GM23338 (cell line): Measurements from ENCODE around the gene CTNND2. TPM values are rescaled to one million over a fixed set of nuclear protein-coding genes. Genes with fewer than 3 reads are reported as not detected.

Experiments
- CREB1 ChIP-seq: fragments of 250-450 bp; sonication (Bioruptor Pico); IDR thresholded peaks from 2 replicates; pipeline ENCODE4 v1.5.0; 2020; ENCODE audit warnings: low read depth, mild to moderate bottlenecking, moderate library complexity
- EZH2 ChIP-seq: fragments of 200-600 bp; sonication (generic); IDR thresholded peaks from one replicate; pipeline ENCODE4 v1.8.0; 2017; ENCODE audit warnings: antibody characterized with exemption, mild to moderate bottlenecking, low read depth; ENCODE audit not compliant: unreplicated experiment
- JUNB ChIP-seq: IDR thresholded peaks from one replicate; pipeline ENCODE4 v1.6.1; 2016; ENCODE audit warnings: antibody characterized with exemption; ENCODE audit not compliant: unreplicated experiment
- NANOG ChIP-seq: IDR thresholded peaks from 2 replicates; pipeline ENCODE4 v1.6.1; 2016; ENCODE audit warnings: antibody characterized with exemption, borderline replicate concordance
- POLR2AphosphoS5 ChIP-seq: IDR thresholded peaks from 2 replicates; pipeline ENCODE4 v1.6.1; 2016; ENCODE audit warnings: antibody characterized with exemption, low read depth
- ZNF114 ChIP-seq: fragments of 250-450 bp; sonication (Bioruptor Pico); IDR thresholded peaks from 2 replicates; pipeline ENCODE4 v1.5.0; 2020; ENCODE audit warnings: mild to moderate bottlenecking, moderate library complexity
- polyA plus RNA-seq: library from polyadenylated mRNA; unstranded; fragments of >200 nt; fragmentation: Nextera tagmentation; extraction: Ambion mirVana; gene quantifications from 2 replicates; pipeline ENCODE4 v1.2.1, GENCODE V29; 2016
- total RNA-seq: library from RNA; depleted of rRNA; stranded (reverse); fragments of >200 nt; shearing (Covaris generic); gene quantifications from 2 replicates; pipeline ENCODE4 v1.2.3, GENCODE V29; 2014
- TF ChIP-seq, protein P1 (sequence below): fragments of 250-450 bp; sonication (Bioruptor Pico); IDR thresholded peaks from 2 replicates; pipeline ENCODE4 v1.5.0; 2020; ENCODE audit warnings: mild to moderate bottlenecking, moderate library complexity
- TF ChIP-seq, protein P2 (sequence below), 2 experiments: fragments of 200-600 bp in 1 of 2; sonication (generic) in 1 of 2; conservative IDR thresholded peaks; 2 replicates each; pipeline versions ENCODE4 v1.5.1 to v1.6.1; 2016 to 2017; ENCODE audit warnings: antibody characterized with exemption in 2 of 2, low read depth in 2 of 2, mild to moderate bottlenecking in 2 of 2, moderate library complexity in 1 of 2

The CTNND2 gene
- total and polyA plus RNA-seq, 2 experiments from 2014 or later = 5.1 to 7.0 TPM

DNA sequence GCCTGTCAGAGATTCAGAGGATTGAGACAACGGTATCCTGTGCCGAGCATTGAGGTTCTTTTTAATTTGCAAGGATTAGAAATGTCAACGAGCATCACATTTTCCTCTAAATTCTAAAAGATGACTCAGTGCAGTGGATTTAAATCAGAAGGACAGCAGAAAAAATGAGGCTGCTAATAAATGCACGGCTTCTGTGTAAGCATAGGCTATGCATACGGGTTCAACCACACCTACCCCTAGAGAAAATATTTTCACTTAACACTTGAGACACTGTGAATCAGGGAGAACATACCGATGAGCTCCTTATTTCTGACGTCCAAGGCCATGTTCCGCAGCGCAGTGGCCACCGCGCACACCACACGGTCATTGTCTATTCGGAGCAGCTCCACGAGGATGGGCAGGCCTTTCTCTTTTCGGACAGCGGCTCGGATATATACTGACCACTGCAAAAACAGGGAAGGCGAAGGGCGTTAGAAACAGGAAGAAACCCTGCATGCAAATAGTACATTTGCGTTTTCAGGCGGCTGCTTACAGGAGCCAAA, 821.8 kb downstream of the CTNND2 start (continued):
- TF ChIP-seq, protein P1, sequence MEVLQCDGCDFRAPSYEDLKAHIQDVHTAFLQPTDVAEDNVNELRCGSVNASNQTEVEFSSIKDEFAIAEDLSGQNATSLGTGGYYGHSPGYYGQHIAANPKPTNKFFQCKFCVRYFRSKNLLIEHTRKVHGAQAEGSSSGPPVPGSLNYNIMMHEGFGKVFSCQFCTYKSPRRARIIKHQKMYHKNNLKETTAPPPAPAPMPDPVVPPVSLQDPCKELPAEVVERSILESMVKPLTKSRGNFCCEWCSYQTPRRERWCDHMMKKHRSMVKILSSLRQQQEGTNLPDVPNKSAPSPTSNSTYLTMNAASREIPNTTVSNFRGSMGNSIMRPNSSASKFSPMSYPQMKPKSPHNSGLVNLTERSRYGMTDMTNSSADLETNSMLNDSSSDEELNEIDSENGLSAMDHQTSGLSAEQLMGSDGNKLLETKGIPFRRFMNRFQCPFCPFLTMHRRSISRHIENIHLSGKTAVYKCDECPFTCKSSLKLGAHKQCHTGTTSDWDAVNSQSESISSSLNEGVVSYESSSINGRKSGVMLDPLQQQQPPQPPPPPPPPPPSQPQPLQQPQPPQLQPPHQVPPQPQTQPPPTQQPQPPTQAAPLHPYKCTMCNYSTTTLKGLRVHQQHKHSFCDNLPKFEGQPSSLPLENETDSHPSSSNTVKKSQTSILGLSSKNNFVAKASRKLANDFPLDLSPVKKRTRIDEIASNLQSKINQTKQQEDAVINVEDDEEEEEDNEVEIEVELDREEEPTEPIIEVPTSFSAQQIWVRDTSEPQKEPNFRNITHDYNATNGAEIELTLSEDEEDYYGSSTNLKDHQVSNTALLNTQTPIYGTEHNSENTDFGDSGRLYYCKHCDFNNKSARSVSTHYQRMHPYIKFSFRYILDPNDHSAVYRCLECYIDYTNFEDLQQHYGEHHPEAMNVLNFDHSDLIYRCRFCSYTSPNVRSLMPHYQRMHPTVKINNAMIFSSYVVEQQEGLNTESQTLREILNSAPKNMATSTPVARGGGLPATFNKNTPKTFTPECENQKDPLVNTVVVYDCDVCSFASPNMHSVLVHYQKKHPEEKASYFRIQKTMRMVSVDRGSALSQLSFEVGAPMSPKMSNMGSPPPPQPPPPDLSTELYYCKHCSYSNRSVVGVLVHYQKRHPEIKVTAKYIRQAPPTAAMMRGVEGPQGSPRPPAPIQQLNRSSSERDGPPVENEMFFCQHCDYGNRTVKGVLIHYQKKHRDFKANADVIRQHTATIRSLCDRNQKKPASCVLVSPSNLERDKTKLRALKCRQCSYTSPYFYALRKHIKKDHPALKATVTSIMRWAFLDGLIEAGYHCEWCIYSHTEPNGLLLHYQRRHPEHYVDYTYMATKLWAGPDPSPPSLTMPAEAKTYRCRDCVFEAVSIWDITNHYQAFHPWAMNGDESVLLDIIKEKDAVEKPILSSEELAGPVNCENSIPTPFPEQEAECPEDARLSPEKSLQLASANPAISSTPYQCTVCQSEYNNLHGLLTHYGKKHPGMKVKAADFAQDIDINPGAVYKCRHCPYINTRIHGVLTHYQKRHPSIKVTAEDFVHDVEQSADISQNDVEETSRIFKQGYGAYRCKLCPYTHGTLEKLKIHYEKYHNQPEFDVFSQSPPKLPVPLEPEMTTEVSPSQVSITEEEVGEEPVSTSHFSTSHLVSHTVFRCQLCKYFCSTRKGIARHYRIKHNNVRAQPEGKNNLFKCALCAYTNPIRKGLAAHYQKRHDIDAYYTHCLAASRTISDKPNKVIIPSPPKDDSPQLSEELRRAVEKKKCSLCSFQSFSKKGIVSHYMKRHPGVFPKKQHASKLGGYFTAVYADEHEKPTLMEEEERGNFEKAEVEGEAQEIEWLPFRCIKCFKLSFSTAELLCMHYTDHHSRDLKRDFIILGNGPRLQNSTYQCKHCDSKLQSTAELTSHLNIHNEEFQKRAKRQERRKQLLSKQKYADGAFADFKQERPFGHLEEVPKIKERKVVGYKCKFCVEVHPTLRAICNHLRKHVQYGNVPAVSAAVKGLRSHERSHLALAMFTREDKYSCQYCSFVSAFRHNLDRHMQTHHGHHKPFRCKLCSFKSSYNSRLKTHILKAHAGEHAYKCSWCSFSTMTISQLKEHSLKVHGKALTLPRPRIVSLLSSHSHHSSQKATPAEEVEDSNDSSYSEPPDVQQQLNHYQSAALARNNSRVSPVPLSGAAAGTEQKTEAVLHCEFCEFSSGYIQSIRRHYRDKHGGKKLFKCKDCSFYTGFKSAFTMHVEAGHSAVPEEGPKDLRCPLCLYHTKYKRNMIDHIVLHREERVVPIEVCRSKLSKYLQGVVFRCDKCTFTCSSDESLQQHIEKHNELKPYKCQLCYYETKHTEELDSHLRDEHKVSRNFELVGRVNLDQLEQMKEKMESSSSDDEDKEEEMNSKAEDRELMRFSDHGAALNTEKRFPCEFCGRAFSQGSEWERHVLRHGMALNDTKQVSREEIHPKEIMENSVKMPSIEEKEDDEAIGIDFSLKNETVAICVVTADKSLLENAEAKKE (CRISPR knock-in tag) = no peak
- TF ChIP-seq ZNF114 (CRISPR knock-in tag) (no peak), POLR2AphosphoS5 (no peak), JUNB (no peak), EZH2 (no peak), CREB1 (CRISPR knock-in tag) (no peak), NANOG (no peak)
- TF ChIP-seq, protein P2, sequence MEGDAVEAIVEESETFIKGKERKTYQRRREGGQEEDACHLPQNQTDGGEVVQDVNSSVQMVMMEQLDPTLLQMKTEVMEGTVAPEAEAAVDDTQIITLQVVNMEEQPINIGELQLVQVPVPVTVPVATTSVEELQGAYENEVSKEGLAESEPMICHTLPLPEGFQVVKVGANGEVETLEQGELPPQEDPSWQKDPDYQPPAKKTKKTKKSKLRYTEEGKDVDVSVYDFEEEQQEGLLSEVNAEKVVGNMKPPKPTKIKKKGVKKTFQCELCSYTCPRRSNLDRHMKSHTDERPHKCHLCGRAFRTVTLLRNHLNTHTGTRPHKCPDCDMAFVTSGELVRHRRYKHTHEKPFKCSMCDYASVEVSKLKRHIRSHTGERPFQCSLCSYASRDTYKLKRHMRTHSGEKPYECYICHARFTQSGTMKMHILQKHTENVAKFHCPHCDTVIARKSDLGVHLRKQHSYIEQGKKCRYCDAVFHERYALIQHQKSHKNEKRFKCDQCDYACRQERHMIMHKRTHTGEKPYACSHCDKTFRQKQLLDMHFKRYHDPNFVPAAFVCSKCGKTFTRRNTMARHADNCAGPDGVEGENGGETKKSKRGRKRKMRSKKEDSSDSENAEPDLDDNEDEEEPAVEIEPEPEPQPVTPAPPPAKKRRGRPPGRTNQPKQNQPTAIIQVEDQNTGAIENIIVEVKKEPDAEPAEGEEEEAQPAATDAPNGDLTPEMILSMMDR (conservative IDR thresholded peaks at IDR 0.05; ENCODE audit: low read depth in 2 of 2) = no peak
